NCI-H2107 treated with DMSO at 0.1 percent for 48 hours (cell line): ENCODE results near the gene SMAD7.

Experiments
- DNase-seq: peaks from one replicate; lab custom pipeline; 2025; ENCODE audit not compliant: unreplicated experiment; lab: John Stamatoyannopoulos, UW

SMAD7 gene

GRCh38 chr18:48961547-48961946 lies 10.8 kb upstream of the SMAD7 start:
- no peak for DNase-seq

DNA sequence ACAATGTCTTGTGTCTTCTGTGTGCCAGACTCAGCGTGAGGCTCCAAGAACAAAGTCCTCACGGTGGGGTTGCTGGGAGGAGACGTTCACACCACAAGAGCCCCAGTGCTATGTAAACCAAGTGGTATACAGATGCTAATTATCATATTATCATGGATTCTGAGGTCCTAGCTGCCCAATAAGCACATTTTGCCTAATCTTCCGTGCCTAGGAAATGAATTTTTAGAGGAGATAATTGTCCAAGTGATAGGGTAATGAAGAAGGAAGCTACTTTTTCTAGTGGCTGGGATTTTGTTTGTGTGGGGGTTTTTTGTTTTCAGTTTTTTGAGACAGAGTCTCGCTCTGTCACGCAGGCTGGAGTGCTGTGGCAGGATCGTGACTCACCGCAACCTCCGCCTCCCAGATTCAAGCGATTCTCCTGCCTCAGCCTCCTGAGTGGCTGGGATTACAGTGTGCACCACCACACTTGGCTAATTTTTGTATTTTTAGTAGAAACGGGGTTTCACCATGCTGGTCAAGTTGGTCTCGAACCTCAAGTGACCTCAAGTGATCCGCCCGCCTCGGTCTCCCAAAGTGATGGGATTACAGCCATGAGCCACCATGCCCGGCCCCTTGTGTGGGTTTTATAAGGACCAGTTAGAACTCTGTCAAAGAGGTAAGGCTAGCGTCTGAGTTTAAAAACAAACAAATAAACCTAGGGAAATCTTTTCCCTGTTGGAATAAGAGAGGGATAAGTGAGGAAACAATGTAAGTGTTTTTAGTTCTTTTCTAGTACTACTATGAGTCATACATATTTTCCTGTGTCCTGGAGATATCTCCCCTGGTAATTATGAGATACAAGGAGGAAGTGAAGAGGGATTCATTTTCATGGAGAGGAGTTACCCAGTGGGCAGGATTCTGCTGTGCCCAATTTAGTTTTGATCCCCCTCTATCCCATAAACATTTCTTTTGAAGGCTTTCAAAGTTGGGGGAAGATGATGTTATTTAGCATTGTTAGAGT lies 9.5 kb upstream of the SMAD7 start:
- no peak for DNase-seq

DNA sequence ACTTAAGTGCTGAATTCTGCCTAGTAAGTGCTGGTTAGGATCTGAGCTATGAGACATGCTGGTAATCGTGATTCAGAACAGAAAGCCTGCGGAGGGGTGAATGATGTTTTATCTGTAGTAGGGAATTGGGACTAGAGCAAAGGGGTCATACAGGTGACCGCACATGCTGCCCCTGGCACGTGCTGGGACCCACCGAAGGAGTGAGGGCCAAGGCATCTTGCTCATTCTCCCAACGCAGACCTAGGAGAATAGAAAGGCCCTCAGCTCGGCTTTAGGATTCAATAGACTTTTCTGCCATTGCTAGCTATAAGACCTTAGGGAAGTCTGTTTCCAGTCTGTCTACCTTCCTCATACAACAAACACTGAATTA lies 8.8 kb upstream of the SMAD7 start:
- no peak for DNase-seq

- DNase-seq, result no peak
Observed at GRCh38 chr18:48958951-48959350, 8.2 kb upstream of the SMAD7 start.

GRCh38 chr18:48957616-48958015 lies 6.9 kb upstream of the SMAD7 start:
- no peak for DNase-seq

DNA sequence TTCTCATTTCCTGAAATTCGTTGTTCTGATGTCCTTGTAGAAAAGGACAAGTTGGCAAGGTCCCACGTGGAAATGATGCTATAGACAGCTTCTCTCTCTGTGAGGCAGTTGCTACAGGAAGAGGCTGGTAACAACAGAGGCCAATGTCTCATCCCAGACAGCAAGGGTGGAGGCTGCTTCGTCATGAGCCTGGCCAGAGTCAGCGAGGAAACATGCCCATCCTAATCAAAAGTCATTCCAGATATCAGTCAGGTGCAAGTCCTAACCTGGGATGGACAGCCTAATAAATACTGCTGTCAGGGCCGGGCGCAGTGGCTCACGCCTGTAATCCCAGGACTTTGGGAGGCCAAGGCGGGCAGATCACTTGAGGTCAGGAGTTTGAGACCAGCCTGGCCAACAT lies 6.4 kb upstream of the SMAD7 start:
- DNase-seq, result no peak

DNA sequence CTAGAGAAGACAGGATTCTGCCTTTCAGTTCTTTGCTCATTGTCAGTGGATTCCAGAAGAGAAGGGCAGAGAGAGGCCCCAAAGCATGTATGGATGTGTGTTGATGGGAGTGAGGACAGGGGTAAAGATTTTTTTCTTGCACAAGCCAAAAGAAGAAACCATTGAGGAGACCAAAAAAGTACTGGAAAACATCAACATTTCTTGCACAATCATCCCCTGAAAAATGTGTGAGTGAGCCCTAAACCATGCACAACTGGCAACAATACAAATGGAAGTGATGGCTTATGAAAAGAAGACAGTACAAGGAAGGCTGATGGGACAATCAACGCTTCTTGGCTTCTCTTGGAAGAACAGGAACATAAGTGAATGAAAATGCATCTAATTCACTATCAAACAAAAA lies 5.6 kb upstream of the SMAD7 start:
- no peak for DNase-seq

DNA sequence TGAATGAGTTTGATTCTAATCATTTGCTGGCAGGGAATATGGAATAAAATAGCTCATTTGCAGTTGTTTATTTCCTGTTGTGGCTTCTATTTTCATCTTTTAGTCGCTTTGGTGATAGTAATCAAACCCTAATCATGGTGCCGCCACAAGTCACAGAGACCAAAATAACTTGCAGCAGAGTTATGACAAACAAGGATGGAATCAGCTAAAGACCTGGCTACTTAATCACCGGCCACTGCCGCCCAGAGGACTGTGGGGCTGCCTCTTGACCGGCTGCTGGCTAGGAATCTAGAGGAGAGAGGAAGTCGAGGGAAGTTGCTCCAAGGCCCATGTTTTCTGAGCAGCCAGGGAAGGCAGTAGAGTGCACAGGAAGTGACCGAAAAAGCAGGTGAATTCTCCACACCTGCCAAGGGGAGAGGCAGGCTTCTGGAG lies 5.1 kb upstream of the SMAD7 start:
- DNase-seq, result no peak

DNA sequence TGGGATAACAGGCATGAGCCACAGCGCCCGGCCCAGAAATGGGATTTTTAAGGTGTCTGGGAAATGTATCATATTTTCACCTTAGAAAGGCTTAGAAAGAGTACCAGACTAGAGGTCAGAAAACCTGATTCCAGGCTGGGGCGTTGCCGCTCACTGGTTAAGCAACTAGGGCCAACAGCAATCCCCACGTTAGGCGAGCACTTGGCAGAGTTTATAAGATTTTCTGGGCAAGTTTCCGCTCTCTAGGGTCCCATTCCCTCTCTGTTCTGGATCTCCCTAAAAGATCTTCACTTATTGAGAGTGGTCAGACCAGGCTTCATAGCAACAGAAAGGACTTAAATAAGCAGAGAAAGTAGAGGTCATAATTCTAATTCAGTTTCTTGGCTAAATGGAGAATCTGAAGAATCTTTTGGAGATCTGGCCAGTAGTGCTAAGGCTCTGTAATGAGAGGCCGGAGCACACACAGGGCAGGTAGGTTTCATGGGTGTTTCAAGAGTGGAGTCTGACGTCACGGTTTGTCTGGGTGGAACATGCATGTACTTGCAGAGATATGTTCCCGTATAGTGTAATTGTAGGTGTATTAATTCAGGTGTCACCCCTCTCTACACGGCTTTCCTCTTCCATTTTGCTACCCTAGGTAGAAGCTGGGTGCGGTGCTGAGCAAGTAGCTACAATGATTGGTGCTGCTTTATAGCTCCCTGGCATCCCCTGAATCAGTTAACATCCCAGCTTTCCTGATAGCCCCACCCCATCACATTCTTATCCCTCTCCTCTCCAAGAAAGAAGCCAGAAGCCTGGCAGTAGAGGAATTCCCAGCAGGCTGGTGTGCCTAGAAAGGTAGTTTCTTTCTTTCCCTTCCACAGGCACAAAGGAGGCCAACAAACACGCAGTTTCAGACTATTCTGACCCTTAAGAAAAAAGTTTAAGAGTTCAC lies 4.4 kb upstream of the SMAD7 start:
- DNase-seq, result no peak

DNA sequence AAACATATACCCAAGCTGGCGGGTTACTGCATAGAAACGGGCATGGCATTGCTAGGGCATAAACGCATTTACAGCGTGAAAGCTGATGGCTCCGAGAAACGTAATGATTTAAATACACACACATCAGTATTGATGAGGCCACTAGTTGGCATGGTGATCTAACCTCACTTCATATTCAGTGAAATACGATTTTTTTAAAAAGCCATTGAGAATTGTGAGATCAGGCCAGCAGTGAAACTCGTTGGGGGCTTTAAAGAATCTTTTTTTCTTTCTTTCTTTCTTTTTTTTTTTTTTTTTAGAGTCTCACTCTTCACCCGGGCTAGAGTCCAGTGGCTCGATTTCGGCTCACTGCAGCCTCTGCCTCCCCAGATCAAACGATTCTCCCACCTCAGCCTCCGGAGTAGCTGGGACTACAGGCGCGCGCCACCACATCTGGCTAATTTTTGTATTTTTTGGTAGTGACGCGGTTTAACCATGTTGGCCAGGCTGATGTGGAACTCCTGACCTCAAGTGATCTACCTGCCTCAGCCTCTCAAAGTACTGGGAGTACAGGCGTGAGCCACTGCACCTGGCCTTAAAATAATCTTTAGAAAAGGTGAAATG lies 2.4 kb upstream of the SMAD7 start:
- DNase-seq, result no peak

GRCh38 chr18:48952287-48953103 lies 1.7 kb upstream of the SMAD7 start:
- DNase-seq, result peak; percentile 75

DNA sequence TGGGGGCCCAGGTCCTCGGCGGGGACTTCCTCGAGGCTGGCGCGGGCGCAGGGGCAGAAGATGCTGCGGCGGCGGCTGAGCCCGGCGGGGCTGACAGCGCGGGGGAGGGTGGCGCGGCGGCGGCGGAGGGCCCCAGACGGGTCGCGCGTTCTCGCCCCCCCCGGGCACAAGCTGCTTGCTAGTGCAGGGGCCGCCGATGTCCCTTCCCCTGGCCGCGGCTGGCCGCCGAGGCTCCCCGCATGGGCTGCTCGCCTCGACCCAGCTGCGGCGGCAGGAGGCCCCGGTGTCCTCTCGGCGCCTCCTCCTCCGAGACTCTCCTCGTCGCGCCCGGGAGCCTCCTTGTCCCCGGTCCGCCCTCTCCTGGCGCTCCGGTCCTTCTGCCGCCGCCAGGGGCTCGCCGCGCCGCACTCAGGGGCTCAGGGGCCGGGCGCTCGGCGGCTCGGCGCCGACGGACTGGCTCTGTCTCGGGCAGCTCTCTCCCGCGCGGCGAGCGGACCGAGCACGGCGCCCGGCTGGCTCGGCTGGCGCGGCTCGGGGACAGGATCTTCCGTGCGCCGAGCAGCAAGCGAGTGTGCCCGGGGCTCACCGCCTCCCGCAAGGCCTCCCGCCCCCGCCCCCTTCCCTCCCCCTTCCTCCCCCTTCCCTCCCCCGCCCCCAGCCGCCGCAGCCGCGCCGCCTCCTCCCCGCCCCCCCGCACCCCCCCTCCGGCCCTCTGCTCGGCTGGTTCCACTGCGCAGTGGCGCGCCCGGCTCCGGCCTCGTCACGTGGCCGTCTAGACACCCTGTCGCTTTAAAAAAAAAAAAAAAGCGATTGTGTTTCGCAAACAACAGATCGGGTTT lies 902 bp upstream of the SMAD7 start:
- peak; percentile 82 for DNase-seq

- peak; percentile 33 for DNase-seq
Observed at GRCh38 chr18:48949606-48950535, 894 bp downstream of the SMAD7 start.

- no peak for DNase-seq
Observed at GRCh38 chr18:48949050-48949605, 1.6 kb downstream of the SMAD7 start.

- DNase-seq, result peak; percentile 8
Observed at GRCh38 chr18:48948112-48949049, 2.4 kb downstream of the SMAD7 start.

- no peak for DNase-seq
Observed at GRCh38 chr18:48947560-48947959, 3.2 kb downstream of the SMAD7 start.

- DNase-seq, result no peak
Observed at GRCh38 chr18:48947092-48947491, 3.7 kb downstream of the SMAD7 start.
